Measurements from ENCODE around the gene KIF18B. TPM values are rescaled to one million over a fixed set of nuclear protein-coding genes. Genes with fewer than 3 reads are reported as not detected.

Gene KIF18B
- polyA plus RNA-seq, 3 donors, result not detected

DNA sequence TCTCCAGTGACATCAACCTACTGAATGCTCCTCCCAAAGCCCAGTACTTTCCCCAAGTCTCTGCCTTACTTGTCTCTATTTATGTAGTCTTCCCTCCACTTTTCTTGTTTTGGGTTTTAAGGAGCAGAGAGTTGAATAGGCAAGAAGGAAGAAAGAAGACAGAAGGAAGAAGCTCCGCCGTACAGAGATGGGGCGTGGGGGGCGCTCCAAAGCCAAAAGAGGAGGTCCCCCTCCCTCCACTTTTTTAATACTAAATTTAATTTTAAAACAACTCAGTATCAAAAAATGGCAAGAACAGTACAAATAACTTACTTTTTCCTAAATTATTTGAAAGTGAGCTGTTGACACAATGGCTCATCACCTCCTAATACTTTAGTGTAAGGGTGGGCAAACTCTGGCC, 52.9 kb downstream of the KIF18B start:
- Histone ChIP-seq H3K36me3 (replicated peaks in 1 of 2; ENCODE audit: control insufficient read depth in 1 of 2, insufficient read depth in 2 of 2, low read length in 2 of 2) (peaks cover 30 to 64% of the 10 kb centered on the region in 2 donors), H3K4me1 (ENCODE audit: control insufficient read depth in 1 of 2, insufficient read depth in 2 of 2, low read length in 2 of 2) (peaks cover 13 to 18% of the 10 kb centered on the region in 2 donors), H3K4me3 (replicated peaks in 1 of 3; ENCODE audit: low read depth in 2 of 3, low read length in 3 of 3) (no peak overlapping the region), H3K79me2 (ENCODE audit: insufficient read depth, low read length) (peaks cover 95% of the 10 kb centered on the region), H3K4me2 (replicated peaks; ENCODE audit: extremely low read depth, low read length, poor library complexity, severe bottlenecking) (no peak overlapping the region), H3K9me3 (replicated peaks in 1 of 2; ENCODE audit: control insufficient read depth in 1 of 2, insufficient read depth in 1 of 2, low read length in 2 of 2) (no peaks in the 10 kb centered on the region), H3K9ac (ENCODE audit: insufficient read depth, low read length, poor library complexity, severe bottlenecking) (no peak overlapping the region), H4K20me1 (ENCODE audit: insufficient read depth, low read length) (peaks cover 90% of the 10 kb centered on the region), H3K27ac (ENCODE audit: low read depth in 1 of 2, low read length in 2 of 2) (no peak overlapping the region), H2AFZ (ENCODE audit: insufficient read depth, low read depth, low read length, poor library complexity, severe bottlenecking) (no peak overlapping the region), H3K27me3 (ENCODE audit: control insufficient read depth in 2 of 2, insufficient read depth in 2 of 2, low read length in 2 of 2) (no peaks in the 10 kb centered on the region)
- H3K27me3 Mint-ChIP-seq (ENCODE audit: low read depth in 3 of 3), result no peaks in the 10 kb centered on the region
- DNase-seq, result no peak
- H3K9me3 Mint-ChIP-seq, result no peaks in the 10 kb centered on the region
- peaks cover 31 to 53% of the 10 kb centered on the region in 2 donors for H3K36me3 Mint-ChIP-seq
- no peak overlapping the region for H3K27ac Mint-ChIP-seq
- intact Hi-C loops (cut with micrococcal nuclease), result loop anchor here in 1 of 2 donors (10.0 kb wide), 1 partner anchor 160 kb away; the partner anchor contains the start of gene DCAKD
- TF ChIP-seq CTCF (IDR thresholded peaks at IDR 0.05), result no peak
- H3K4me3 Mint-ChIP-seq, result no peak overlapping the region
- WGBS (ENCODE audit: insufficient coverage), result no CpG with 5 or more reads among the region's 4 CpGs
- H3K4me1 Mint-ChIP-seq, result peaks cover 14% of the 10 kb centered on the region

GRCh38 chr17:44892250-44892649, 55.3 kb downstream of the KIF18B start:
- H2AFZ ChIP-seq (ENCODE audit: insufficient read depth, low read depth, low read length, poor library complexity, severe bottlenecking), result no peak overlapping the region
- H3K9ac ChIP-seq (ENCODE audit: insufficient read depth, low read length, poor library complexity, severe bottlenecking), result no peak overlapping the region
- peaks cover 30 to 64% of the 10 kb centered on the region in 2 donors for H3K36me3 ChIP-seq (replicated peaks in 1 of 2; ENCODE audit: control insufficient read depth in 1 of 2, insufficient read depth in 2 of 2, low read length in 2 of 2)
- H3K4me1 ChIP-seq (ENCODE audit: control insufficient read depth in 1 of 2, insufficient read depth in 2 of 2, low read length in 2 of 2), result peaks cover 25% of the 10 kb centered on the region in 2 donors
- no peaks in the 10 kb centered on the region for H3K27me3 Mint-ChIP-seq (ENCODE audit: low read depth in 3 of 3)
- H3K27ac ChIP-seq (ENCODE audit: low read depth in 1 of 2, low read length in 2 of 2), result no peak overlapping the region
- H3K36me3 Mint-ChIP-seq, result peaks cover 31 to 50% of the 10 kb centered on the region in 2 donors
- TF ChIP-seq CTCF (IDR thresholded peaks at IDR 0.05), result no peak
- H3K4me3 Mint-ChIP-seq, result no peak overlapping the region
- no peak for DNase-seq
- H3K4me2 ChIP-seq (replicated peaks; ENCODE audit: extremely low read depth, low read length, poor library complexity, severe bottlenecking), result no peak overlapping the region
- peaks cover 86% of the 10 kb centered on the region for H3K79me2 ChIP-seq (ENCODE audit: insufficient read depth, low read length)
- no peak overlapping the region for H3K4me3 ChIP-seq (replicated peaks in 1 of 3; ENCODE audit: low read depth in 2 of 3, low read length in 3 of 3)
- H3K4me1 Mint-ChIP-seq, result peaks cover 5% of the 10 kb centered on the region
- no peak overlapping the region for H3K27ac Mint-ChIP-seq
- peaks cover 98% of the 10 kb centered on the region for H4K20me1 ChIP-seq (ENCODE audit: insufficient read depth, low read length)
- H3K27me3 ChIP-seq (ENCODE audit: control insufficient read depth in 2 of 2, insufficient read depth in 2 of 2, low read length in 2 of 2), result no peaks in the 10 kb centered on the region
- H3K9me3 ChIP-seq (replicated peaks in 1 of 2; ENCODE audit: control insufficient read depth in 1 of 2, insufficient read depth in 1 of 2, low read length in 2 of 2), result no peaks in the 10 kb centered on the region
- intact Hi-C loops (cut with micrococcal nuclease), result loop anchor here in 1 of 2 donors (10.0 kb wide), 1 partner anchor 163 kb away; the partner anchor contains the start of gene DCAKD
- no peaks in the 10 kb centered on the region for H3K9me3 Mint-ChIP-seq
